Stimulated activated CD8-positive, alpha-beta memory T cell treated with anti-CD3 and anti-CD28 coated beads, Interleukin-2, amount 100 ng/mL, for 1 hour (primary cell): ENCODE results near the gene TRANK1.
"Not testable (repeated sequence)": the region's sequence is repeated elsewhere in the genome, so short reads cannot be mapped to it uniquely, and the experiment has no call there.

Experiments used
- DNase-seq, 2 donors: peaks; one replicate each; pipeline ENCODE4 v3.0.0-alpha.2; 2020; ENCODE audit warnings: low read depth in 2 of 2

Gene TRANK1

GRCh38 chr3:36892457-36893136 is 52.3 kb downstream of the TRANK1 start:
- DNase-seq = no peak

- DNase-seq = no peak
Observed at GRCh38 chr3:36891701-36892160, 53.1 kb downstream of the TRANK1 start.

DNA sequence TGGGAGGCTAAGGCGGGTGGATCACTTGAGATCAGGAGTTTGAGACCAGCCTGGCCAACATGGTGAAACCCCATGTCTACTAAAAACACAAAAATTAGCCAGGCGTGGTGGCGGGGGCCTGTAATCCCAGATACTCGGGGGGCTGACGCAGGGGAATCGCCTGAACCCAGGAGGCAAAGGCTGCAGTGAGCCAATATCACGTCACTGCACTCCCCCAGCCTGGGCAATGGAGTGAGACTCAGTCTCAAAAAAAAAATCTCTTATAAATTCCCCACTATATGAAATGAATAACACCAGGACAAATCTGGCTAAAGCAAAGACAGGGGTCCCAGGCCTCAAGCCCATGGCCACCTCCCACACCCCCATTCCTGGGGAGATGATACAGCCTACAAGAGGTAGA is 53.8 kb downstream of the TRANK1 start:
- not testable (repeated sequence) for DNase-seq

DNA sequence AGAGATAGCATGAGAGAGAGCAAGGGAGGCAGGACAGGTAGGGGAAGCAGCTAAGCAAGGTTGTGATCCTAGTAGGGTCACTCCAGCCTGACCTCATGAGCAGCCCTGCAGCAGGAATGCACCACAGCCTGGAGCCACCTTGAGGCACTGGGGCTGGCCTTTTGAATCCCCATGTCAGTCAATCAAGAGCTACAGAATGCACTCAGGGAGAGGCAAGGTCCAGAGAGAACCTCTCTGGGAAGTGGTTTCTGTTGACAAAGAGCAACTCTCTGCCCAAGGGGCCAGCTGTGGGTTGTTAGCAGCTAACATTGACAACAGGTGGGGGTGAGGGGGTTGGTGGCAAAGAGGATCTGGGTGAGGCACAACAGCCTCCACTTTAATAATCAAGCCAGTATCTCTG is 54.6 kb downstream of the TRANK1 start:
- no peak for DNase-seq

- DNase-seq = no peak
Observed at GRCh38 chr3:36881735-36882134, 63.1 kb downstream of the TRANK1 start.

DNA sequence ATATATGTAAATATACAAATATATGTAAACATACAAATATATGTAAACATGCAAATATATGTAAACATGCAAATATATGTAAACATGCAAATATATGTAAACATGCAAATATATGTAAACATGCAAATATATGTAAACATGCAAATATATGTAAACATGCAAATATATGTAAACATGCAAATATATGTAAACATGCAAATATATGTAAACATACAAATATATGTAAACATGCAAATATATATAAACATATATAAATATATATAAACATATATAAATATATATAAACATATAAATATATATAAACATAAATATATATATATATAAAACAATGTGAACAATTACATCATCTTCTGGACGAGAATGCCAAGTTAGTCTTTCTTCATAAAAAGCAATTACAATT is 65.0 kb downstream of the TRANK1 start:
- not testable (repeated sequence) for DNase-seq

DNA sequence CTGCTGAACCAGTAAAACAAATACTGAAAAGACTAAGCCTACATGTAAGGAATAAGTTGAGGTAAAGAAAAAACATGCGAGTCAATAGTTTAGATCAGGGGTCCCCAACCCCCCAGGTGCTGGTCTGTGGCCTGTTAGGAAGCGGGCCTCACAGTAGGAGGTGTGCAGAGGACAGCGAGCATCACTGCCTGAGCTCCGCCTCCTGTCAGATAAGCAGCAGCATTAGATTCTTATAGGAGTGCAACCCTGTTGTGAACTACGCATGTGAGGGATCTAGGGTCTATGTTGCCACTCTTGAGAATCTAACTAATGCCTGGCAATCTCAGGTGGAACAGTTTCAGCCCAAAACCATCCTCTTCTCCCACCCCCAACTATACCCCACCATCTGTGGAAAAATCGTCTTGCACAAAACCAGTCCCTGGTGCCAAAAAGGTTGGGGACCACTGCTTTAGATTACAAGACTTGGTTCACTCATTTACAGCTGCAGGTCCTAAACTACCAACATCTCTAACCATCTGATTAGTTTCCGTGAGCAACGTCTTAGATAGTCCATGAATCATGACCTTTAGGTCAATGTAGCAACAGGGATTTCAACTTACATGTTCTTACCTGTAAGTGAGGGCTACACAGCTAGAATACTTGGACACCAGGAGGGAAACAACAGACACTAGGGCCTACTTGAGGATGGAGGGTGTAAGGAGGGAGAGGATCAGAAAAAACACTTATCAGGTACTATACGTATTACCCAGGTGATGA is 66.7 kb downstream of the TRANK1 start:
- no peak for DNase-seq

- DNase-seq = no peak
Observed at GRCh38 chr3:36876181-36876936, 68.5 kb downstream of the TRANK1 start.

GRCh38 chr3:36875397-36875796 is 69.5 kb downstream of the TRANK1 start:
- no peak for DNase-seq

DNA sequence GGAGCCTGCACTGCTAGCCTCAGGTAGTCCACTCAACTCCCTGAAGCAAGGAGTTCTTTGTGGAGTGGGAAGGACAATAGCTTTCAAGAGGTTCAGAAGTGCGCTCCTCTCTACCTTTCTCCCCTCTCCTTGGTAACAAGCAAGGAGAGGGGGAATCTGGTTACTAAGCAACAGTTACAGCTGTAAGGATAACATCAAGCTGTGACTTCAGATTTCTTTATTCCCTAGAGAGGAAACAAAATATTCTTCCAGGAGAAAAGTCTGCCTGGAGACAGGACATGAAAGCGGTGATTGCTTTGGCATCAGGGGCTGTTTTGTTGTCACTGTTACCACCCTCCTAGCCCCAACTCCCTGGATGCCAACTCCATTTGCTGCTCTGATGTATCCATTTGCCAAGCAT is 70.4 kb downstream of the TRANK1 start:
- no peak for DNase-seq

DNA sequence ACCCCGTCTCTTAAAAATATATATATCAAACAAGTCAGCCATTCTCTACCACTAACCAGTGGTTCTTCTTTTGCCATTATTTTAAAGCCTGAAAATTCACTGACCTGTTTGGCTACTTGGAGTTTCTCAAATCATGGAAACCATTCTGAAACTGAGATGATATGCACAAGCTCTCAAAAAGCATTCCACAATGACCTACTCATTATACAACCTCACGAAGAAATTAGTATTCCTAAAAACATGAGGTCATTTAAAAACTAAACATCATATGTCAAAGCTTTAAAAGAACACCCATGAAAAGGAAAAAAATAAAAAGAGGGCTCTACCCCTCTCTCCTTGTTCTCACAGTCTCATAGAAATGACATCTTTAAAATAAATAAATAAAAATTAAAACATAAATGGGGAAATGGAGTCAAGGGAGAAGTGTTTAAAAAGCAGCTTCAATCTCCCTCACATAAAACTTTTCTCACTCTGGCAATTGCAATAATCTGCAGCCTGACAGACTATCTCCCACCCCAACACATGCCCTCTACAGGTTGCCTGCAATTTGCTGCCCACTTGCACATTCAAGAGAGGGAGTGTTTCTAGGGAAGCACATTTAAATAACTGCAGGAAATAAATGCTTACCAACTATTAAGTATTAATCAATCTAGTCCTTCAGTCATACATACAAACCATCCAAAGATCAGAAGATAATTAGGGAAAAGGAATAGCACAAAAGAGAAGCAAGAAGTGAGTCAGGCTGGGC is 73.3 kb downstream of the TRANK1 start:
- DNase-seq = no peak

DNA sequence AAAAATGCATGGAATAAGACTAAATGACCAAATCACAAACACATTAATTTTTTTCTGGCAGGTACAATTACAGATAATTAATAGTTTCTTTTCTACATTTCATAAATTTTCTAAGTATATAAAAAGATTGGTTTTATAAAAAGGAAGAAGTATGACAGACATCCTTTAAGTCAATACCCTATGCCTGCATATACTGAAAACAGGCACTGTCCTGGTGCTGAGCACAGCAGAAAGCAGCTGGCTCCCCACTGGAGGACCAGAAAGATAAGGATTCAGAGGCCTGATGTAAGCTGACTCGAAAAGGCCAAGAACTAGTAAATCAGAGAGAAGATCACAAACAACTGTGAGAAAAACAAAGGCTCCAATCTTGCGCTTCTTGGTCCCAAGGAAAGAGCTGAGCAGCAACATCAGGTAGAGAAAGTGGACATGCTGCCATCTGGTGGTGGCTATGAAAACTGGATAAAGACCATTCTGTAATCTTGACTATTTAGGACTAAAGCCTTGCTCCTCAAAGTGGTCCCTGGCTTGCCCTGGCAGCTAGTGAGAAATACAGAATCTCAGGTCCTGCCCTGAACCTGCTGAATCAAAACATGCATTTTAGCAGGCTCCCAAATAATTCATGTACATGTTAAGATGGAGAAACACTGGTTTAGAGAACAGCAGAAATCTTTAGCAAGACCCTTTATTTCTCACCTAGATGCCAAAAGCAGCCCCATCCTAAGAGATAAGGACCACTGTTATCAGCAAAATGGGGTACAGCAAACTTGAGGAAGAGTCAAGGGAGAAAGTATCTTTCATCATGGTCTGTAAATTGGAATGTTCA is 76.0 kb downstream of the TRANK1 start:
- DNase-seq = peak; percentile 16 to 19

GRCh38 chr3:36867810-36868209 is 77.0 kb downstream of the TRANK1 start:
- no peak for DNase-seq

GRCh38 chr3:36866368-36866767 is 78.5 kb downstream of the TRANK1 start:
- no peak for DNase-seq

DNA sequence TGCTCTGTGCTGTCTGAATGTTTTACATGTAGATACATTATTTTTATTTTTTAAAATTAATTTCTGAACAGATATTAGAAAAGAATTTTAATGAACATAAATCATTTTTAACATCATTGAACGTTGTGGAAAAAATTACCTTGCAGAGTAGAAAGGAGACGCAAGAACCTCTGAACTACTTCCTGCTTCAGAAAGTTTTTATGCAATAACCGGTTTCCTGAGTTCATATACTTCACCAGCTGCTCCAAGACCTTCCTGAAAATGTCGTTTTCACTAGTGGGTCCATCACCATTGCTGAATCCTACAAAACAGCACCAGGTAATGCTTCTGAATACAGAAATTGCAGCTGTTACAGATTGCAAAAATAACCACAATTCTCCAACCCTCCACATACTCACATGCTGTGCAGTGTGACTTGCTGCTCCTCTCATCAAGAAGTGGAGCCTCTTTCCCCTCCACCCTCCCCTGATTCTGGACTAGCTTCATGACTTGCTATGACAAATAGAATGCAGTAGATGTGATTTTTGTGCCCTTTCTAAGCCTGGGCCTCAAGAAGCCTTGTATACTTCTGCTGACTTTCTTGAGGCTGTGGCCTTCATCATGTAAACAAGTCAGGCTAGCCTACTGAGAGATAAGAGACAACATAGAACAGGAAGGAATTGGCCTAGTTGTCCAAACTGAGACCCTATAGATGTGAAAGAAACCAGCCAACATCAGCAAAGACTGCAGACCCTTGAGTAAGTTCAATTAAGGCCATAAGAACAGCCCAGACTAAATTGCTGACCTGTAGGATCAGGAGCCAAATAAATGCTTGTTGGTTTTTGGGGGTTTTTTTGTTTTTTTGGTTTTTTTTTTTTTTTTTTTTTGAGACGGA is 80.4 kb downstream of the TRANK1 start:
- DNase-seq = no peak

GRCh38 chr3:36862076-36862755 is 82.6 kb downstream of the TRANK1 start:
- DNase-seq = no peak

DNA sequence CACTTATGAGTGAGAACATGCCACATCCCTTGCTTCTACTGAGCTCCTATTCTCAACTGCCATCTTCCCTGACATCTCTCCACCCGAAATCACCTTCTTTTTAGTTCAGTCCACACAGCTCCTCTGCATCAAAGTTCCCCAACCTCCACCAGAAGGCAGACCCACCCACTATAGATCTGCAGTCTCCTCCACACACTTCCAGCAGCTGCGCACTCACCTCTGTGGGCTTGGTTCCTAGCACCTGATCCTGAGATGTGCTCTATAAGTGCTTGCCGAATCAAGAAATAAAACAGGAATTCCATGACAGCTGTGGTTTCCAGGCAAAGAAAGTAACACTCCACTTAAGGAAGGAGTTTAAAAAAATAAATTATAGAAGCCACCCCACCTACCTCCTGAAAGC is 85.4 kb downstream of the TRANK1 start:
- DNase-seq = no peak

GRCh38 chr3:36852071-36852470 is 92.8 kb downstream of the TRANK1 start:
- no peak for DNase-seq

- DNase-seq = no peak
Observed at GRCh38 chr3:36850743-36851142, 94.1 kb downstream of the TRANK1 start.
